Measurements from ENCODE around the gene ZNF70. TPM values are rescaled to one million over a fixed set of nuclear protein-coding genes. Genes with fewer than 3 reads are reported as not detected.

The ZNF70 gene
- polyA plus RNA-seq, 1 of the 3 experiments (the other 2 are of a cell fraction), result 0.77 TPM

DNA sequence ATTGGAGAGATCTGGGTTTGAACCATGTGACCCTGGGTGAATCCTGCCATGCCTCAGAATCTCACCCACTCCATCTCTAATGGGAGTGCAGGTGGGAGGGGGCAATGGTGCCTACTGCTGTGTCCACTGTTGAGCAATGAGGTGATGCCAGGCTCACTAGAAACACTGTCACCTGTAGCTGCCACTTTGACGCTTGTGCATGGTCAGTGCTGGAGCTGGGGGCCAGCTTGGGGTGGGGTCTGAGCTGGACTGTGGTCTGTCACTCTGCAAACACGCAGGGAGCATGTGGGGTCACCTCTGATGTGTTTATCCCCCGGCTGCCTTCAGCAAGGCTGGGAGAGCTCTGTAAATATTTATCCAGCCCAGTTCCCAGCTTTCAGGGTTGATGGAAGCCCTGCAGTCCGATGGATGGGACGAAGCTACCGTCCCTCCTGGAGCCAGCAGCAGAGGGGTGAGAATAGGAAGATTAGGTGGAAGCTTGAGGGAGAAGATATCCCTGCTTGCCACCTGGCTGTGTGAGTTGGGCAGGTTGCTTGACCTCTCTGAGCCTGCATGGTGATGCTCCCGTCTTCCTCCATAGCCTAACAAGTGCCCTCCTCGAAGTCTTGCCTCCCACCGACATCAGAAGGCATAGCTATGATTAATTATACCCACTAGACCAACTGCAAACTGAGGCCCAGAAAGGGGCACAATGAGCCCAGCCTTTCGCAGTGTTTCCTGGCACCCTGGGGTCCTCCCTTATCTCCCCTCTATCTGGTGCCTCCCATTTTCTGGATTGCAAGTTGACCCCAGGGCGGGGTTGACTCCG is 23.4 kb upstream of the ZNF70 start:
- no peaks in the 10 kb centered on the region for H3K9me2 ChIP-seq
- H3K9me3 ChIP-seq, result no peaks in the 10 kb centered on the region
- no peak for DNase-seq
- no peak overlapping the region for H3K9ac ChIP-seq
- H3K4me3 ChIP-seq (ENCODE audit: low read depth in 2 of 2, low read length in 1 of 2), result no peak overlapping the region
- no peak overlapping the region for H2AFZ ChIP-seq (ENCODE audit: low read depth)
- ChIA-PET POLR2A (interaction anchor here (0.9 to 1.6 kb wide), 4 partner anchors 12 to 76 kb away, joined by 3 to 4 read pairs (median 4); partner anchors contain the start of gene SMARCB1), CTCF (interaction anchor here (0.9 to 14.9 kb wide), 4 partner anchors 15 to 83 kb away, joined by 4 to 277 read pairs (median 12); partner anchors contain the start of gene SLC2A11)
- WGBS (ENCODE audit: low lambda C conversion rate), result 92% methylated on average over 11 of the region's 12 CpGs
- peaks cover 16% of the 10 kb centered on the region for H3F3A ChIP-seq (replicated peaks; ENCODE audit: insufficient read depth)
- no peak overlapping the region for H3K27ac ChIP-seq (ENCODE audit: low read depth in 2 of 2, low read length in 1 of 2)
- no peaks in the 10 kb centered on the region for H3K27me3 ChIP-seq (ENCODE audit: insufficient read depth)
- H3K36me3 ChIP-seq (replicated peaks in 1 of 2; ENCODE audit: control insufficient read depth in 1 of 2, insufficient read depth in 2 of 2, low read length in 1 of 2), result no peaks in the 10 kb centered on the region
- H3K79me2 ChIP-seq (ENCODE audit: insufficient read depth), result no peaks in the 10 kb centered on the region
- peaks cover 4 to 34% of the 10 kb centered on the region in 2 experiments; a peak in 2 of 4 replicates for H3K4me1 ChIP-seq (ENCODE audit: control insufficient read depth in 1 of 2, insufficient read depth in 2 of 2, low read depth in 1 of 2, low read length in 1 of 2)
- peak overlapping the region; percentile 86; the same call in 1 of the 2 replicates for H3K4me2 ChIP-seq
- no peaks in the 10 kb centered on the region for H4K20me1 ChIP-seq (ENCODE audit: insufficient read depth)
- no peak for TF ChIP-seq RFX5 (IDR thresholded peaks at IDR 0.05; ENCODE audit: low read length)
- no peak for TF ChIP-seq SMC3 (IDR thresholded peaks at IDR 0.05; ENCODE audit: low read depth, low read length)
- no peak for TF ChIP-seq NRF1 (IDR thresholded peaks at IDR 0.05; ENCODE audit: low read depth, low read length)
- TF ChIP-seq ELF1 (IDR thresholded peaks at IDR 0.05), result no peak
- TF ChIP-seq, protein P1, sequence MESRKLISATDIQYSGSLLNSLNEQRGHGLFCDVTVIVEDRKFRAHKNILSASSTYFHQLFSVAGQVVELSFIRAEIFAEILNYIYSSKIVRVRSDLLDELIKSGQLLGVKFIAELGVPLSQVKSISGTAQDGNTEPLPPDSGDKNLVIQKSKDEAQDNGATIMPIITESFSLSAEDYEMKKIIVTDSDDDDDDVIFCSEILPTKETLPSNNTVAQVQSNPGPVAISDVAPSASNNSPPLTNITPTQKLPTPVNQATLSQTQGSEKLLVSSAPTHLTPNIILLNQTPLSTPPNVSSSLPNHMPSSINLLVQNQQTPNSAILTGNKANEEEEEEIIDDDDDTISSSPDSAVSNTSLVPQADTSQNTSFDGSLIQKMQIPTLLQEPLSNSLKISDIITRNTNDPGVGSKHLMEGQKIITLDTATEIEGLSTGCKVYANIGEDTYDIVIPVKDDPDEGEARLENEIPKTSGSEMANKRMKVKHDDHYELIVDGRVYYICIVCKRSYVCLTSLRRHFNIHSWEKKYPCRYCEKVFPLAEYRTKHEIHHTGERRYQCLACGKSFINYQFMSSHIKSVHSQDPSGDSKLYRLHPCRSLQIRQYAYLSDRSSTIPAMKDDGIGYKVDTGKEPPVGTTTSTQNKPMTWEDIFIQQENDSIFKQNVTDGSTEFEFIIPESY (IDR thresholded peaks at IDR 0.05; ENCODE audit: borderline replicate concordance, low read depth), result no peak
- no peak for TF ChIP-seq TEAD4 (IDR thresholded peaks at IDR 0.05; ENCODE audit: borderline replicate concordance, insufficient read depth)
- TF ChIP-seq MEF2A (IDR thresholded peaks at IDR 0.05; ENCODE audit: borderline replicate concordance, low read depth), result no peak
- TF ChIP-seq MXI1 (IDR thresholded peaks at IDR 0.05; ENCODE audit: low read depth, low read length), result no peak
- no peak for TF ChIP-seq EP300 (IDR thresholded peaks at IDR 0.05; ENCODE audit: borderline replicate concordance in 1 of 2, low read depth in 1 of 2, low read length in 1 of 2)
- TF ChIP-seq EZH2phosphoT487 (IDR thresholded peaks at IDR 0.05; ENCODE audit: borderline replicate concordance, low read depth), result no peak
- TF ChIP-seq GABPA (IDR thresholded peaks at IDR 0.05; ENCODE audit: low read depth), result no peak
- TF ChIP-seq GATA2 (CRISPR knock-in tag; IDR thresholded peaks at IDR 0.05), result no peak
- TF ChIP-seq JUND (IDR thresholded peaks at IDR 0.05), result no peak

DNA sequence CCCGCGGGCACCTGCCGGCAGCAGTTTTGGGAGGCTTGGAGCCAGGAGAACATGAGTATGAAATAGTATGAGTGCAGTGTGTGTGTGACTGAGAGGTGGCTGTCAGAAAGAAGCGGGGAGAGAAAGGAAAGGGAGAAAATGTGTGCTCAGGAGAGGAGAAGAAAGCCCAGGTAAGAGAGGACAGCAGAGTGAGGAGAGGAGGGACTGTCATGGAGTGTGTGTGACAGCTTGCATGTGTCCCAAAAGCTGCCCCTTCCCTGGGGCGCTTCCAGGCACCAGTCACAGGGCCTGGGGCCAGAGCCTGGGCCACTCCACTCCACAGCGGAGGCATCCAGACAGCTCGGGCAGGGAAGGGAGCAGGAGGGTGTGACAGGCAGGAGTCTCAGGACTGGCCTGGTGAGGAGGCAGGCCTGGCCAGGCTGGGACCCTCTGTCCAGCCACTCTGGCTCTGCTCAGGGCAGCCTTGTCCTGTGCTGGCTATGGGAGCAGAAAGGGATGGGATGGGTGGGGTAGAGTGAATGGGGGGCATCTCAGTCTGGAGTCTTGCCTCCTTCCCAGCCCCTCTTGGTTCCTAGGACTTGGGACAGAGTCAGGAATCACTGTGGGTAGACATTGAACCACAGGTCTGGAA is 22.7 kb upstream of the ZNF70 start:
- Histone ChIP-seq H3K4me1 (ENCODE audit: control insufficient read depth in 1 of 2, insufficient read depth in 2 of 2, low read depth in 1 of 2, low read length in 1 of 2) (peaks cover 4 to 36% of the 10 kb centered on the region in 2 experiments; a peak in 2 of 4 replicates), H3K79me2 (ENCODE audit: insufficient read depth) (no peaks in the 10 kb centered on the region), H3K27ac (ENCODE audit: low read depth in 2 of 2, low read length in 1 of 2) (no peak overlapping the region), H3K36me3 (replicated peaks in 1 of 2; ENCODE audit: control insufficient read depth in 1 of 2, insufficient read depth in 2 of 2, low read length in 1 of 2) (no peaks in the 10 kb centered on the region), H4K20me1 (ENCODE audit: insufficient read depth) (no peaks in the 10 kb centered on the region), H3K9me3 (no peaks in the 10 kb centered on the region), H3K9ac (peak overlapping the region; percentile 72), H3K9me2 (no peaks in the 10 kb centered on the region), H3K4me3 (ENCODE audit: low read depth in 2 of 2, low read length in 1 of 2) (peak overlapping the region; percentile 57 to 67), H3K4me2 (peak overlapping the region; percentile 86), H3K27me3 (ENCODE audit: insufficient read depth) (no peaks in the 10 kb centered on the region), H3F3A (replicated peaks; ENCODE audit: insufficient read depth) (peaks cover 16% of the 10 kb centered on the region), H2AFZ (ENCODE audit: low read depth) (no peak overlapping the region; the same call in 1 of the 2 replicates)
- TF ChIP-seq, protein P2, sequence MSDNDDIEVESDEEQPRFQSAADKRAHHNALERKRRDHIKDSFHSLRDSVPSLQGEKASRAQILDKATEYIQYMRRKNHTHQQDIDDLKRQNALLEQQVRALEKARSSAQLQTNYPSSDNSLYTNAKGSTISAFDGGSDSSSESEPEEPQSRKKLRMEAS (IDR thresholded peaks at IDR 0.05; ENCODE audit: low read depth), result no peak
- TF ChIP-seq POLR2AphosphoS5 (IDR thresholded peaks at IDR 0.05; ENCODE audit: low read depth, low read length) (no peak), EZH2phosphoT487 (IDR thresholded peaks at IDR 0.05; ENCODE audit: borderline replicate concordance, low read depth) (no peak), GABPA (IDR thresholded peaks at IDR 0.05; ENCODE audit: low read depth) (no peak)
- TF ChIP-seq, protein P3, sequence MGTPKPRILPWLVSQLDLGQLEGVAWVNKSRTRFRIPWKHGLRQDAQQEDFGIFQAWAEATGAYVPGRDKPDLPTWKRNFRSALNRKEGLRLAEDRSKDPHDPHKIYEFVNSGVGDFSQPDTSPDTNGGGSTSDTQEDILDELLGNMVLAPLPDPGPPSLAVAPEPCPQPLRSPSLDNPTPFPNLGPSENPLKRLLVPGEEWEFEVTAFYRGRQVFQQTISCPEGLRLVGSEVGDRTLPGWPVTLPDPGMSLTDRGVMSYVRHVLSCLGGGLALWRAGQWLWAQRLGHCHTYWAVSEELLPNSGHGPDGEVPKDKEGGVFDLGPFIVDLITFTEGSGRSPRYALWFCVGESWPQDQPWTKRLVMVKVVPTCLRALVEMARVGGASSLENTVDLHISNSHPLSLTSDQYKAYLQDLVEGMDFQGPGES (IDR thresholded peaks at IDR 0.05; ENCODE audit: low read depth, low read length), result no peak
- no peak for DNase-seq
- 88% methylated on average over 4 of the region's 7 CpGs for WGBS (ENCODE audit: low lambda C conversion rate)
- CTCF ChIA-PET, result interaction anchor here (0.9 to 14.9 kb wide), 4 partner anchors 16 to 84 kb away, joined by 4 to 277 read pairs (median 12); partner anchors contain the start of gene SLC2A11
- POLR2A ChIA-PET, result interaction anchor here (1.0 to 1.6 kb wide), 2 partner anchors 13 to 73 kb away, joined by 4 read pairs; partner anchors contain the start of gene SMARCB1
